Measurements from ENCODE around the gene RRP36.
"Not testable (repeated sequence)": the region's sequence is repeated elsewhere in the genome, so short reads cannot be mapped to it uniquely, and the experiment has no call there.

RRP36 gene

DNA sequence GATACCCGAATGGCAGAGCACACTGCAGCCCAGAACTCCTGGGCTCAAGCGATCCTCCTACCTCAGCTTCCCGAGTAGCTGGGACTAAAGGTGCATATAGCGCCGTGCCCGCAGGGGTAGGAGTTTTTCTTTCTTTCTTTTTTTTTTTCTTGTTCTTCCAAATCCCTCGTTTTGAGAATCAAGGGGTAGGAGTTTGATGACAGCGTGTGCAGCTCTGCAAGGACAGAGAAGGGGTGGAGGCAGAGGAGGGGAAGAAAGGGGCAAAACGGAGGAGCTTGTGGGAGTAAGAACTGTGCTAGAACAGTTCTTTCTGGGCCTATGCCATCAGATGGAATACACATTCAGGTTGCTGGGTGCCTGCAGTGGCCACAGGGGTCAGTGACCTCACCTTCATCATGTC lies 15.3 kb downstream of the RRP36 start:
- TF ChIP-seq, protein P1, sequence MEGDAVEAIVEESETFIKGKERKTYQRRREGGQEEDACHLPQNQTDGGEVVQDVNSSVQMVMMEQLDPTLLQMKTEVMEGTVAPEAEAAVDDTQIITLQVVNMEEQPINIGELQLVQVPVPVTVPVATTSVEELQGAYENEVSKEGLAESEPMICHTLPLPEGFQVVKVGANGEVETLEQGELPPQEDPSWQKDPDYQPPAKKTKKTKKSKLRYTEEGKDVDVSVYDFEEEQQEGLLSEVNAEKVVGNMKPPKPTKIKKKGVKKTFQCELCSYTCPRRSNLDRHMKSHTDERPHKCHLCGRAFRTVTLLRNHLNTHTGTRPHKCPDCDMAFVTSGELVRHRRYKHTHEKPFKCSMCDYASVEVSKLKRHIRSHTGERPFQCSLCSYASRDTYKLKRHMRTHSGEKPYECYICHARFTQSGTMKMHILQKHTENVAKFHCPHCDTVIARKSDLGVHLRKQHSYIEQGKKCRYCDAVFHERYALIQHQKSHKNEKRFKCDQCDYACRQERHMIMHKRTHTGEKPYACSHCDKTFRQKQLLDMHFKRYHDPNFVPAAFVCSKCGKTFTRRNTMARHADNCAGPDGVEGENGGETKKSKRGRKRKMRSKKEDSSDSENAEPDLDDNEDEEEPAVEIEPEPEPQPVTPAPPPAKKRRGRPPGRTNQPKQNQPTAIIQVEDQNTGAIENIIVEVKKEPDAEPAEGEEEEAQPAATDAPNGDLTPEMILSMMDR (IDR thresholded peaks at IDR 0.05; ENCODE audit: insufficient read depth, low read length, poor library complexity, severe bottlenecking), result no peak
- no peak for DNase-seq (ENCODE audit: extremely low read depth, insufficient read length)
- H3K36me3 ChIP-seq (ENCODE audit: control insufficient read depth, insufficient read depth, low read length), result peaks cover 25% of the 10 kb centered on the region
- no peak overlapping the region for H3K4me3 ChIP-seq (replicated peaks; ENCODE audit: low read depth, low read length)
- H3K27me3 ChIP-seq (replicated peaks; ENCODE audit: control insufficient read depth, insufficient read depth, low read length), result no peaks in the 10 kb centered on the region

- no peak overlapping the region for H3K4me3 ChIP-seq (replicated peaks; ENCODE audit: low read depth, low read length)
- H3K36me3 ChIP-seq (ENCODE audit: control insufficient read depth, insufficient read depth, low read length), result peaks cover 25% of the 10 kb centered on the region
- no peak for DNase-seq (ENCODE audit: extremely low read depth, insufficient read length)
- TF ChIP-seq, protein P1 (IDR thresholded peaks at IDR 0.05; ENCODE audit: insufficient read depth, low read length, poor library complexity, severe bottlenecking), result no peak
- no peaks in the 10 kb centered on the region for H3K27me3 ChIP-seq (replicated peaks; ENCODE audit: control insufficient read depth, insufficient read depth, low read length)
These were observed 15.8 kb downstream of the RRP36 start for GRCh38 chr6:43037197-43037596.

DNA sequence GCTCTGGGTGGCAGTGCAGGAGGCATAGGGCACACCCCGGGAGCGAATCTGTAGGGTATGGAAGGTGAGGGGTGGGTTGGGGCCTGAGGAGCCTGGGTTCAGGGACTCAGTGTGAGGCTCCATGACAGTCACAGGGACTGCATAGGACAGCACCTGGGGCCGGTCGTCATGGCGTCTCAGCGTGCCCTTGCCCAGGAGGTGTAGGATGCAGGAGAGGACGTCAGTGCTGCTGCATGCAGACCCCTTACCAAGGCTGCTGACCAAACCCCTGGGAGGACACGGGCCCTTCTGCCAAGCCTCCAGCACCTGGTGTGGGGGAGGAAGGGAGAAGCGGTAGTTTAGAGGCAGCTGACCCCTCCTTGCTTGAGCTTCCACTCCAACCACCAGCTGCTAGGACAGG lies 16.3 kb downstream of the RRP36 start:
- DNase-seq (ENCODE audit: extremely low read depth, insufficient read length), result no peak
- TF ChIP-seq, protein P1 (IDR thresholded peaks at IDR 0.05; ENCODE audit: insufficient read depth, low read length, poor library complexity, severe bottlenecking), result no peak
- no peaks in the 10 kb centered on the region for H3K27me3 ChIP-seq (replicated peaks; ENCODE audit: control insufficient read depth, insufficient read depth, low read length)
- H3K36me3 ChIP-seq (ENCODE audit: control insufficient read depth, insufficient read depth, low read length), result peaks cover 27% of the 10 kb centered on the region
- no peak overlapping the region for H3K4me3 ChIP-seq (replicated peaks; ENCODE audit: low read depth, low read length)

GRCh38 chr6:43038727-43039126 lies 17.3 kb downstream of the RRP36 start:
- Histone ChIP-seq H3K36me3 (ENCODE audit: control insufficient read depth, insufficient read depth, low read length) (peaks cover 36% of the 10 kb centered on the region), H3K4me3 (replicated peaks; ENCODE audit: low read depth, low read length) (no peak overlapping the region), H3K27me3 (replicated peaks; ENCODE audit: control insufficient read depth, insufficient read depth, low read length) (no peaks in the 10 kb centered on the region)
- TF ChIP-seq, protein P1 (IDR thresholded peaks at IDR 0.05; ENCODE audit: insufficient read depth, low read length, poor library complexity, severe bottlenecking), result no peak
- no peak for DNase-seq (ENCODE audit: extremely low read depth, insufficient read length)

DNA sequence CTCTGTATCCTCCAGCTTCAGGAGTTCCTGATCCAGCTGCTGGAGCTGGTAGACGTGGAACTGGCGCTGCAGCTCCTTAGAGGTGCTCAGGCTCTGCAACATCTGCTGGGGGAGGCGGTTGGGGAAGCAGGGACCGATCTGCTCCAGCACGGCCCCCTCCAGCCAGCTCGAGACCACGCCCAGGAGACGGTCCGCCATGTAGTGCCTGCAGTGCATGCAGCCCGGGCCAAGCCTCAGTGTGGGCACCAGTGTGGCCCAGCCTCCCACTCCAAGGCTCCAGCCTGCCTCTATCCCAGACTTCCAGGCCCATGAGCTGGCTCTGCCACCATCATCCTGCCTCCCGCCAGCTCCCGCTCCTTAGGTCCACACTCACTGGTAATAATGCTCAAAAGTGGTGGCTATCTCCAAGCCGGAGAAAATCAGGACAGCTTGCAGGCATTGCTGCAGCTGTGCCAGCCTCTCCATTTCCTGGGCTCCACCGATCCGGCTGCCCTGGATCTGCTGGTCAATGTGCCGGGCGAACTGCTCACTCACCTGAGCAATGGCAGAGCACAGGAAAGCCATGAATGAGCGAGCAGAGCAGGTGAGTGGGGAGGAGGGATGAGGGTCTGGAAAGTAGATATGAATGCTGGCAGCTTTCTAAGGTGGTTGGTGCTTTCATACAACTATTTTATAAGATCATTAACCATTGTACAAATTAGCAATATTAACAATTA lies 19.3 kb downstream of the RRP36 start:
- TF ChIP-seq, protein P1 (IDR thresholded peaks at IDR 0.05; ENCODE audit: insufficient read depth, low read length, poor library complexity, severe bottlenecking), result no peak
- H3K27me3 ChIP-seq (replicated peaks; ENCODE audit: control insufficient read depth, insufficient read depth, low read length), result no peaks in the 10 kb centered on the region
- peaks cover 34% of the 10 kb centered on the region for H3K36me3 ChIP-seq (ENCODE audit: control insufficient read depth, insufficient read depth, low read length)
- no peak for DNase-seq (ENCODE audit: extremely low read depth, insufficient read length)
- H3K4me3 ChIP-seq (replicated peaks; ENCODE audit: low read depth, low read length), result no peak overlapping the region

GRCh38 chr6:43041475-43041874 lies 20.1 kb downstream of the RRP36 start:
- peaks cover 35% of the 10 kb centered on the region for H3K36me3 ChIP-seq (ENCODE audit: control insufficient read depth, insufficient read depth, low read length)
- not testable (repeated sequence) for DNase-seq (ENCODE audit: extremely low read depth, insufficient read length); H3K27me3 ChIP-seq (replicated peaks; ENCODE audit: control insufficient read depth, insufficient read depth, low read length); H3K4me3 ChIP-seq (replicated peaks; ENCODE audit: low read depth, low read length)
